Measurements from ENCODE around the gene NPEPL1.

DNA sequence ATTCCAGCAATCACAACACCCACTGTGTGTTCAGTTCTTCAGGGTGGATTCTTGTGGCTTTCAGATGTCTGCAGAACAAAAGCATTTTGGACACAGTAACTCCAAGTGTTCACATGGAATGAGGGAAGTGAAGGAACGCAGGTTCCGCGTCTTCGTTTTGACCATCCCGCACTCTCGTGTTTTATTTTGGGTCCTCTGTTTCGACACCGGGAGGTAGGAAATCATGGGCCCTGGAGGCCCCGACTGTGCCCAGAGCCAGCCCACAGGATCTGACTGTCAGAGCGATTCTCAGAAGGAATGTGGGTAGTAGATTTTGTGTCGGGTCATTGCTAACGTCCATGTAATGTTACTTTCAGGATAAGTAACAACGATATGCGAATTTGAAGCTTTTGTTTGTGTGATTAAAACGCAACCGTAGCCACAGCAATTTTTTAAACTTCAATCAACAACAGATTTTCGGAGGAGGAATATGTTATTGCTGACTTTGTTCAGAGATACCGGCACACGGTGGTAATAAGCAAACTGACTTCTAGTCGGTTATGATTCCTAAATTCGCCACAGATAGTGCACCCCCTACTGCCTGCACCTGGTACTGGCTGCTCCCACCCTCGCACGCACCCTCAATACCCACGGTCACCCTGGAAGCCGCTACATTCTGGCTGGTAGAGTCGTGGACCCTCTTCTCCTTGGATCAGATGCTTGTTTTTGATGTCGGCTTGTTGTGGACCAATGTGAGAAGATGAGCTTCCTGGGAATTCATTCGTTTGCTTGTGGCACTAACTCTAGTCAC, 10.5 kb downstream of the NPEPL1 start:
- TF ChIP-seq EZH2 (IDR thresholded peaks at IDR 0.05; ENCODE audit: insufficient read depth, poor library complexity, severe bottlenecking), result no peak
- TF ChIP-seq EZH2phosphoT487 (IDR thresholded peaks at IDR 0.05; ENCODE audit: insufficient read depth, low read depth), result no peak
